Activated T-helper 1 cell treated with anti-CD3 and anti-CD28 coated beads, Interleukin-12 subunit alpha, Interleukin-12 subunit beta, Interleukin-2, Interleukin-4 antibody, amounts not matched to agents 30 ng/mL and 10 ng/mL and 1 ng/mL, durations not matched to agents 14 hours and 24 hours and 36 hours (primary cell): ENCODE data around the gene DNAH7. TPM values are rescaled to one million over a fixed set of nuclear protein-coding genes. Genes with fewer than 3 reads are reported as not detected.
A peak's percentile ranks its signal among the peaks of the same experiment; 100 is the strongest.

ENCODE experiments used
- DNase-seq: peaks from one replicate; pipeline ENCODE4 v3.0.0; 2021; ENCODE audit warnings: low spot score
- H3K27ac Mint-ChIP-seq: one replicate; pipeline ENCODE4 v1.8.0; 2021; ENCODE audit warnings: mild to moderate bottlenecking, mixed read lengths
- H3K27me3 Mint-ChIP-seq: one replicate; pipeline ENCODE4 v1.8.0; 2022; ENCODE audit warnings: mild to moderate bottlenecking, moderate library complexity, mixed read lengths; ENCODE audit not compliant: insufficient read depth
- H3K36me3 Mint-ChIP-seq: one replicate; pipeline ENCODE4 v1.8.0; 2021; ENCODE audit warnings: low read depth, mixed read lengths
- H3K4me1 Mint-ChIP-seq: one replicate; pipeline ENCODE4 v1.8.0; 2021; ENCODE audit warnings: low read depth, mixed read lengths
- H3K4me3 Mint-ChIP-seq: one replicate; pipeline ENCODE4 v1.8.0; 2021; ENCODE audit warnings: mild to moderate bottlenecking, moderate library complexity, mixed read lengths
- H3K9me3 Mint-ChIP-seq: one replicate; pipeline ENCODE4 v1.8.0; 2021; ENCODE audit warnings: mixed read lengths
- intact Hi-C: fragments of 100-400 bp; cut with micrococcal nuclease; formaldehyde crosslinking; loops from one replicate; pipeline ENCODE4 v1.15.1; 2024
- total RNA-seq: library from RNA; stranded (reverse); gene quantifications from 2 replicates; pipeline ENCODE4 v1.2.3, GENCODE V29; 2022

Gene DNAH7
- total RNA-seq, result not detected in 2 replicates

DNA sequence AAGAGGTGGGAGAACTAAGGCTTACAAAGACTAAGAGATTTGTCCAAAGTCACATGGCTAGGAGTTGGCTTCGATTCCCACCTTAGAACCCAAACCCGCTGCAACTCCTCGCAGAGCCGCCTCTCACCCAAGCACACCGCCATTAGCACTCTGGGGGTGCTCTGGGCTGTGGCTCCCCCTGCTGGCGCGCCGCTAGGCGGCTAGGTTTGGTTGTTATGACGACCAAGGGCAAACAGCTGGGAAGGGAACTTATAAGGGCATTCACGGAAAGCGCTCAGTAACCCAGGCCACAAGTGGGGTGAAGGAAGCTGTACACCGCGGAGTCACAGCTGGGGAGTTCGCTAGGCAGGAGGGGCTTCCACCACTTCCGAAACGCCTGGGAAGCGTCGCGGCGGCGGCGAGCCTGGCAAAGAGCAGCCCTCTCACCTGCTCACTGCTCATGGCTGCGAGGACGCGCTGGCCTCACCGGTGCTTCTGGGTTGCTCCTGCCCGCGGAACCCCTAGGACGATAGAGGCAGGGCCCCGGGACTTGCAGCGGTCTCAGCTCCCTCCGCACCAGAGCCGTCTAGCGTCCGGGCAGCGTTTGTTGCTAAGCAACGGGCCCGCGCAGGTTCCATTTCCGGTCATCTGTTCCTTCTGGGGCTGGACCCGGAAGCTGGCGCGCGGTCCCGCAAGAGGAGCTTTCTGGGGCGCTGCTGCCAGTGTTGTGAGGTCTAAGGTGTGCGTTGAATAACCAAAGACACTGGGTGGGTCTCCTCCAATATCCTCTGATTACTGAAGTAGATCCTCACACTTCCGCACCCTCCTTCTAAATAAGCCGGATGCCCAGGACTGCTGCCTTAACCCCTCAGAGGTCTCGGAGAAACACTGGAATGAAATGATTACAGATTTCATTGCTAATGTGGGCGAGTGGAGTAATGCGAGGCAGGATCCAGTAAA is at the start of gene DNAH7:
Gene DNAH7 (minus strand): TSS at position 567 of the 939 bp plus-strand sequence. CDS start 126 bp downstream, at position 441.
- Mint-ChIP-seq H3K4me1 (peaks cover 15% of the 10 kb centered on the region), H3K4me3 (peak within 1 kb of the TSS; percentile 87), H3K27ac (peak within 1 kb of the TSS; percentile 89), H3K36me3 (no peaks in the 10 kb centered on the region), H3K27me3 (peaks cover 32% of the 10 kb centered on the region), H3K9me3 (no peaks in the 10 kb centered on the region)
- DNase-seq, result peak; percentile 88
- intact Hi-C loops, result loop anchor here (1.0 to 10.0 kb wide), 11 partner anchors 10 to 1902 kb away; partner anchors contain the start of genes CCDC150, COQ10B, SLC39A10 and STK17B

DNA sequence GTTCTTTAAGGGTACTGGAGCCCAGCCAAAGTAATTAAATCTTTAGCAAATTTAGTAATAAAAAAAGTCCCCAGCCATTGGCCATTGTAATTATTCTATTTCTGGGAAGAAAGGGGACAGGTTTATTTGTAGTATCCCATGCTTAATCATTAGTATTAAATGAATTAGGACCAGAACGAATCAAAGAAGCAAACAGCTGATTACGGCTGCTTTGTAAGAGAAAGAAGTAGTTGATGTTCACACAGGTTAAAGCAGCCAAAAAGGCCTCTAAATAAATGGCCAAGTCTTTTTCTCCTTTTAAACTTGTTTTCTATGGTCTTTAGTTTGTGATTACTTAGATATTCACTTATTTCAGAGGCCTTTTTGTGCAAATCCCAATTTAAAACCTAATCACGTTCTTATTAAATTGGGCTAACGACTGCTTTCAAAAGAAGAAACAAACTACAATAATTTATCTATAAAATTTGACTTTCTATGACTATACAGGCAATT is 48.6 kb upstream of the DNAH7 start:
- peaks cover 16% of the 10 kb centered on the region for H3K4me1 Mint-ChIP-seq
- no peaks in the 10 kb centered on the region for H3K27me3 Mint-ChIP-seq
- H3K9me3 Mint-ChIP-seq, result no peaks in the 10 kb centered on the region
- intact Hi-C loops, result no loop called here
- no peaks in the 10 kb centered on the region for H3K36me3 Mint-ChIP-seq
- H3K4me3 Mint-ChIP-seq, result no peak overlapping the region
- no peak for DNase-seq
- no peak overlapping the region for H3K27ac Mint-ChIP-seq

DNA sequence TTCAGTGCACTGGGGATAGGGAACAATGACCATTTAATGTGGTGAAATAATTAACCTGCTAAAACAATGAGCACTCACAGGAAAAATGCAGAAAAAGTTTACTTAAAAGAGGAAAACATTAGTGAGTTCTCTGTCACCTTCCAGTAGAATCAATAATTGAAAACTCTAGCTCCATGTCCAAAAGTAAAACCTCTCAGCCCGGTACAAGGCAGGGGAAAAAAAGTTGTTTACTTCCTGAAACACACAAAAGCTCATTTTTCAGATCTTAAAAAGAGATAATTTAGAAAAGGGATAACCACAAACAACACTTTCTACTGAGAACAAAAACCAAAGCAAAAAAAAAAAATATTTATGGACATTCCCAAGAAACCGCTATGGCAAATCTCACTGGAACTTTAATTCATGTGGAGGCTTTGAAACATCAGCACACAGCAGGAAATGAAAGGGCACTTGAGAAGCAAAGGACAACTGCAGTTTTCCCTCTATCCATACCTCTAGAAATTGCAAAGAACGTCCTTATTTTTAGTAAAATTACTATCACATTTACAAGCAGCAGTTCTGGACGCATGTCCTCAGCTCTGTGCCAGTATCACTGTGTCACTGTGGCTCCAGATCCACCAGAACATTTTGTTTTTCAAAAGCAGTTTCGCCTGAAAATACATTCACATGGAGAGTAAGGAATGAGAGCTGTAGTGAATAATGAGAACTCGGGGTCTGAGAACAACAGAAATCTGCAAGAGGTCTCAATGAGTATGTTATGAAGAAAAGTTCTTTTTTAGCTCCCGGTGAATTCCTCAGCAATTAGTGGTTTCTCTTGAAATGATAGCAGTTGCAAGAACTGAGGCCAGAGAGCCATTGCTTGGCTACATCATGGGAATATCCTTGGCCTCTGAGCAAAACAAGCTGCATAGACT is 44.7 kb upstream of the DNAH7 start:
- intact Hi-C loops, result no loop called here
- Mint-ChIP-seq H3K4me3 (no peak overlapping the region), H3K4me1 (peaks cover 21% of the 10 kb centered on the region), H3K9me3 (no peaks in the 10 kb centered on the region), H3K27me3 (no peaks in the 10 kb centered on the region), H3K36me3 (no peaks in the 10 kb centered on the region), H3K27ac (no peak overlapping the region)
- no peak for DNase-seq

DNA sequence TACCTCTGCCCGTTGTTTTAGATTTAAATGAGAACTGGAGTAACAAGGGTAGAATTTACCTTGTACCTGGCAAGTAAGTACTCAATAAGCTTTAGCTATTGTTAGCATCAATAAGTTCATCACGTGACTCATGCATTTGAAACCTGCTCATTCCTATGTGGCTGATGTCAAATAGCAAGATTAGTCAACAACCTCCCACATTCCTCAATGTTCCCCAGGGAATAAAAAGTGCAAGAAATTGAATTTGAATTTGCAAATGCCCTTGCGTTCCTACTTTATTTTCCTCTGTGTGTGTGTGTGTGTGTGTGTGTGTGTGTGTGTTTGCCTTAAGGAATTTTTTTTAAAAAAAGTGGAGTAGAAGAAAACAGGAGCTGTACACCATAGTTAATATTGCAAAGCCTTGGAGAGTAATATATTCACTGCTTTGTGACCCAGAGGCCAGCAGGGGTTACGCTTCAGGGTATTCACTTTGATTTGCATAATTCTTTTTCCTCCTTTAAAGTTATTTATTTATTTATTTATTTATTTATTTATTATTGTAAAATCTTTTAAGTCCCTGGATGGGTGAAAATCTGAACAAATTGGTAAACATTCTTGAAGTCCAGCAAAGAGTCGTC is 43.9 kb upstream of the DNAH7 start:
- Mint-ChIP-seq H3K36me3 (no peaks in the 10 kb centered on the region), H3K4me3 (no peak overlapping the region), H3K4me1 (peaks cover 21% of the 10 kb centered on the region), H3K27ac (no peak overlapping the region), H3K27me3 (no peaks in the 10 kb centered on the region), H3K9me3 (no peaks in the 10 kb centered on the region)
- intact Hi-C loops, result no loop called here
- DNase-seq, result no peak

DNA sequence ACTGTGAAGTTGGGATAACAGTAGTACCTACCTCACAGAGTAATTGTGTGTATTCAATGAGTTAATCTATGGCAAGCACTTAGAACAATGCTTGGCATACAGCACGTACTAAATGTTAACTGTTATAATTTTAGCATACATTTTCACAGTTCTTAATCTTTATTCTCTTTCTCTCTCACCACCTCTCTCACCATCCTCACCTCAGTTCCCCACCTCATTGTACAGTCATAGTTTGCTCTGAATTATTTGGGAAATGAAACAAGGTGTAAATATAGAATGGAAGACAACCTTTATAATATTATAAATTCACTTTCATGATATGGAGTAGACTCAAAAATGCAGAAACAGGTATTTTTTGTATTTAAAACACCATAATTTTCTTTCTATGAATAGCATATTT is 40.0 kb upstream of the DNAH7 start:
- Mint-ChIP-seq H3K27ac (no peak overlapping the region), H3K27me3 (peaks cover 2% of the 10 kb centered on the region), H3K4me3 (no peak overlapping the region), H3K36me3 (no peaks in the 10 kb centered on the region), H3K4me1 (peaks cover 27% of the 10 kb centered on the region), H3K9me3 (no peaks in the 10 kb centered on the region)
- no peak for DNase-seq
- intact Hi-C loops, result no loop called here

DNA sequence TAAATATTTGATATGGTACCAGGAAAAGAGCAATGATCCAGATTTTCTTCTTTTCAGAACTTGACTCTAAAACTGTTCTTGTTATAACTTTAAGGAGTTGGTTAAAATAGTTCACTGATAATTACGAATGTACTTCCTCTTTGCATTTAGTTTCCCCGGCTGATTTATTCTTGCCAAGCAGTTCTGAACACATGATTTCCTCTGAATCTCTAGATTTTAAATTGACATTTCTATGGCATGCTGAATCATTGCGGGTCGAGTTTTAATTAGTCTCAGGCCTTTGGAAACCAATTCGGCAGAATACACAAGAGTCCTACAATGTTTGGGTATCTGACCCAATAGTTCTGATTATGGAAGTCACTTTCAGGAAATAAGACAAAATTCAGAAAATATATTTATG is 37.3 kb upstream of the DNAH7 start:
- Mint-ChIP-seq H3K36me3 (no peaks in the 10 kb centered on the region), H3K4me1 (peaks cover 26% of the 10 kb centered on the region), H3K9me3 (peaks cover 3% of the 10 kb centered on the region), H3K27ac (no peak overlapping the region), H3K27me3 (peaks cover 2% of the 10 kb centered on the region), H3K4me3 (no peak overlapping the region)
- no peak for DNase-seq
- intact Hi-C loops, result no loop called here

DNA sequence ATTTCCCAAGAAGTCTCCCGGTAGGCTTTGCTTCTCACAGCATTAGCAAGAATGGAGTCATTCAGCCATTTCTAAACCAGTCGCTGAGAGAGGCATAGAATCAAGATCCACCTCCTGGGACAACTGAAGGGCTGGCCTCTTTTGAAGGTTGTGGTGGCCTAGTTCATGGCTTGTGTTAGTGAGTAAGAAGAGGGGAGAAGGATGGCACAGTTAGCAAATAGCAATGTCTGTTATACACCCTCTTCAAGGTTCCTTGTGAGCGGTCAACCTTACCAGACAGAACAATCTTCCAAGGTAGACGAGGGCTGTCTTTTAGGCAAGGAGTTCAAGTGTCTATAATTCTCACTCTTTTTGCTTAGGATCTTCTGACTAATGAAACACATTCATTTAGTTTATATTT is 35.4 kb upstream of the DNAH7 start:
- H3K27ac Mint-ChIP-seq, result no peak overlapping the region
- peaks cover 3% of the 10 kb centered on the region for H3K9me3 Mint-ChIP-seq
- H3K4me3 Mint-ChIP-seq, result no peak overlapping the region
- H3K4me1 Mint-ChIP-seq, result peaks cover 30% of the 10 kb centered on the region
- H3K36me3 Mint-ChIP-seq, result no peaks in the 10 kb centered on the region
- no peak for DNase-seq
- intact Hi-C loops, result no loop called here
- H3K27me3 Mint-ChIP-seq, result peaks cover 2% of the 10 kb centered on the region

DNA sequence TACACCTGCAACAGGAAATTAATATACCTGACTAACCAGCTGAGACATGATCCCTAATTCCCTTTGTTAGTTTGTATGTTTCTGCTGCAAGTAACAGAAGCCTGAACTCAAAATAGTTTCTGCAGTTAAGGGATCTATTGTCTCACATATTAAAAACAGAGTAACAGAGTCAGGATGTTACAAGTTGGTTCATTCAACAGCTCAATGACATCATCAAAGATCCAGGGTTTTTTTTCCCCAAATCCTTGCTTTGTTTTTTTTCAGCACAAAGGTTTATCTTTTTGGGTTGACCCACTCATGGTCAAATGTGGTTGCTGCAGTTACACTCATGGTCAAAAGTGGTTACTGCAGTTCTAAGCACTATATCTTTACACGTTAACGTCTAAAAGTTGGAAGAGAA is 35.0 kb upstream of the DNAH7 start:
- Mint-ChIP-seq H3K4me3 (no peak overlapping the region), H3K27me3 (peaks cover 2% of the 10 kb centered on the region), H3K27ac (no peak overlapping the region), H3K9me3 (peaks cover 3% of the 10 kb centered on the region), H3K36me3 (no peaks in the 10 kb centered on the region), H3K4me1 (peaks cover 30% of the 10 kb centered on the region)
- DNase-seq, result no peak
- intact Hi-C loops, result no loop called here

DNA sequence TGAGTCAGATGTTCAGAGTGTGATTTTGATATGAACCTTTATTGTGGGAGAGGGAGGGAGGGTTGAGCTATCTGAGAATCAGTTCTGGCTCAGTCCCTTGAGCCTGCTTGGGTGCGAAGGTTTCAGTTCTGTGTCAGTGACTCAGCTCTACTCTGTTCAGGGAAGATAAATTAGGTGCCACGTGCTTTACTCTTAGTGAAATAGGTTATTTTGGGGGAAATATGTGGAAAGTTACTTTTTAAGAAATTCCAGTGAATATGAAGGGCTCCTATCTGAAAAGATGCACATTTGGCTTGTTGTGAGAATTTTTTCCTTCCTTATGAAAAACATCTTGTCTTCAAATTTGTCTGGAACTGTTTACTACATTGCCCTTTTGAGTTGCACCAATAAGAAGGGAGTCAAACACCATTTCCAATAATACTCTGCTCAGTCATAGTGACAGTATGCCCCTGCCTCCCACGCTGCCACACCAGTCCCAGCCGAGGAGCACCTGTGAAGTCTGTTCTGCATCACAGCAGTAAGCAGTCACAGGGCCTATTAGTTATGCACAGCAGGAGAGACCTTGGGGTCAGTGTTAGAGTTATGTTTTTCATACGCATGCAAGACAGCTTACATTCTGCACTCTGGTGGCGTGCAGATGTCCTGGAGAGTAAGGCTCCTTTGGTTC is 32.8 kb upstream of the DNAH7 start:
- Mint-ChIP-seq H3K27ac (no peak overlapping the region), H3K4me3 (no peak overlapping the region)
- no peak for DNase-seq

DNA sequence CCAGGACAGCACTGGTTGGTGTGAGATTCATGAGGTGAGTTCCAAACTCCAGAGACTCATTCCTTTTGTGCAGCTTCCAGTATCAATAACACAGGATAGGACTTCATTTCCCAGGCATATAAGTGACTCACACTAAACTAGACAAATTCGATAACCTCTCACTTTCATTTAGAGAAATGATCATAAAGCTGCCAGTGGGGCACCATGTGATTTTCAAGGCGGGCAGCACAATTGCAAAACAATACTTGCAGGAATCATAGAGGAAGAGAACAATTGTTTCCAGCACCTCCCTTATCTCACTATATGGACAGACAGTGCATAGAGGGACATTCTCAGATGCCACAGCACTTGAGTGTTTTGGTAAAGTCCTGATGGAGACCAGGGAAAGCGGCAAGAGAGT is 31.3 kb upstream of the DNAH7 start:
- Mint-ChIP-seq H3K9me3 (peaks cover 5% of the 10 kb centered on the region), H3K27me3 (no peaks in the 10 kb centered on the region), H3K27ac (no peak overlapping the region), H3K4me3 (no peak overlapping the region), H3K36me3 (no peaks in the 10 kb centered on the region), H3K4me1 (peaks cover 20% of the 10 kb centered on the region)
- DNase-seq, result no peak
- intact Hi-C loops, result no loop called here

More for the DNA sequence above, 32.8 kb upstream of the DNAH7 start:
- intact Hi-C loops, result no loop called here
- Mint-ChIP-seq H3K27me3 (no peaks in the 10 kb centered on the region), H3K36me3 (no peaks in the 10 kb centered on the region), H3K9me3 (peaks cover 3% of the 10 kb centered on the region), H3K4me1 (peaks cover 30% of the 10 kb centered on the region)

DNA sequence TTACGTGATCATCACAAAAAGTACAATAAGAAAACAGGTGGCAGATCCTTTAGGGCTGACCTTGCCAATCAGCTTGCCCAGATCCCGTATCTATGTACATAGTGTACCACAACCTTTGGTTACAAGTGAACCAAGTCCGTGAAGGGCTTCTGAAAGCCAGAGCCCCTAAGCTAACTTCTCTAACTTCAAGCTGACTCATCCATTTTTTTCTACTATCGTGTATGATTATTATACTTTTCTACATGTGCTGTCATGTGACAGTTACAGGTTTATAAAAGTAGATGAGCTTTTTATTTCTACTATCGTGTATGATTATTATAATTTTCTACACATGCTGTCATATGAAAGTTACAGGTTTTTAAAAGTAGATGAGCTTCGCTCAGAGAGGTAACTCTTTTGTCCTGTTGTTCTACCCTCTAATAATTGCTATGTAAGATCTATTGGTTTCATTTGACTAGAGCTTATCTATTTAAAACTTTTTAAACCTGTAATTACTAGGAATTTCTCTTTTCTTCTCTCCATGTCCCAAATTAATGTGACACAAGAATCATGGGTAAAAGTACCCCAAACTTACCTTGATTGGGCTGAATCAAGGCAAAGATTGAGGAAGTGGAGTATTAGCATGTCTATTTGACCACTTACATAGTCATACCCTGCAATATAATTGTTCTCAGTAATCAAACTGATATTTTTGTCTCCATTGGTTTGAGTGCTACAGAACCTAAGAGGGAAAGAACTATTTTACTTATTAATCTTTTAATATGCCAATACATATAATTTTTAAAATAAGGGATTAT is 29.4 kb upstream of the DNAH7 start:
- Mint-ChIP-seq H3K27ac (no peak overlapping the region), H3K27me3 (no peaks in the 10 kb centered on the region), H3K4me1 (peaks cover 20% of the 10 kb centered on the region), H3K9me3 (peaks cover 21% of the 10 kb centered on the region), H3K36me3 (no peaks in the 10 kb centered on the region), H3K4me3 (no peak overlapping the region)
- no peak for DNase-seq
- intact Hi-C loops, result no loop called here
